ENCODE measurements around the gene MEF2C. TPM values are rescaled to one million over a fixed set of nuclear protein-coding genes. Genes with fewer than 3 reads are reported as not detected.

MEF2C gene
- total and polyA plus RNA-seq, 3 experiments from 2014 or later: 0.31 to 0.85 TPM; not detected in 1

- Mint-ChIP-seq H3K4me3 (peak overlapping the region; percentile 40 to 81 (median 75)), H3K27me3 (peaks cover 86 to 95% of the 10 kb centered on the region in 2 donors), H3K36me3 (peaks cover 0 to under 1% (median 0%) of the 10 kb centered on the region in 3 donors), H3K27ac (peak overlapping the region in 6 of 8 donors; percentile 10 to 83 (median 59)), H3K4me1 (peaks cover 13 to 24% (median 18%) of the 10 kb centered on the region in 3 donors), H3K9me3 (peaks cover 4 to 7% (median 6%) of the 10 kb centered on the region in 5 donors)
- Histone ChIP-seq H3K27me3 (ENCODE audit: insufficient read depth, low read length, poor library complexity, severe bottlenecking) (peaks cover 87% of the 10 kb centered on the region), H3K27ac (ENCODE audit: low read depth, low read length) (no peak overlapping the region), H3K4me3 (ENCODE audit: low read length) (no peak overlapping the region), H3K4me1 (ENCODE audit: insufficient read depth, low read length) (peaks cover 16% of the 10 kb centered on the region), H3K36me3 (ENCODE audit: insufficient read depth, low read length) (no peaks in the 10 kb centered on the region), H3K9me3 (ENCODE audit: low read length) (no peaks in the 10 kb centered on the region)
- CTCF ChIA-PET: interaction anchor here (0.6 to 3.5 kb wide), 14 partner anchors 10 to 939 kb away, joined by 3 to 72 read pairs (median 5); no protein-coding TSS in a partner anchor
- DNase-seq: no peak
- POLR2A ChIA-PET: no interaction called here
Measured at GRCh38 chr5:88691230-88691582, 191.8 kb downstream of the MEF2C start.

DNA sequence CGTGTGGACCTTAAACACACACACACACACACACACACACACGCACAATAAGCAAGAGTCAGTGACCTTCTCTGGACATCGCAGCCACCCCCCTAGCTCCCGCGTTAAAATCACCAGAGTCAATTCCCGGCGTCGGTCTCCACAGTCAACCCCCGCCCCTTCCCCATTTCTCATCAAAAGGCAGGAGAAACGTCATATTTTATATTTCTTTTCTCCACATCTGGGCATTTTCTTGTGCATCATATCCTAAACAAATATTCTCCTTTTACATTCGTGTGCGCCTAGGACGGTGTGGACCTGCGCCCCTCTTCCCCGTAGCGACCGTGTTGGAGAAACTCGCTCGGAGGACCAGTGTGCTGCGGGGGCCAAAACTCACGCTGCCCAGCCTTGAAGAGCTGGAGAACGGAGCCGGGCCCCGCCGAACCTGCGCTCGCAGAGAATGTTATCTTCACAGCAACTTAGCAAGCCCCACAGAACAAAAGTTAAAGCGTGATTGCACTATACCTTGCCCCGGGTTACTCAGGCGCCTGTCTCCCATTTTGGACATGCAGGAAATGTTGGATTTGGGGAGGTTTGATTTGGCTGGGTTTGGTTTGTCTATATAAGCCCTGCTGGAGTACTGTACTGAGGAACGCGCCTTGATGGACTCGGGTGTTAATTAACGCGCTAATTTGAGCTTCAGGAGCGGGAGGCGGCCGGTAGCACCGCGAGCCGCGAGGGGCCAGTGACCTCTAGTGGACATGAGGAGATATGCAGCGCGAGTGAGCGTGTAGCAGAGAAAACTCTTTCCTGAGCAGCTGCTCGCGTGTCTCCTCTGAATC, 192.4 kb downstream of the MEF2C start:
- Histone ChIP-seq H3K36me3 (ENCODE audit: insufficient read depth, low read length) (no peaks in the 10 kb centered on the region), H3K27me3 (ENCODE audit: insufficient read depth, low read length, poor library complexity, severe bottlenecking) (peaks cover 90% of the 10 kb centered on the region), H3K4me3 (ENCODE audit: low read length) (no peak overlapping the region), H3K9me3 (ENCODE audit: low read length) (no peaks in the 10 kb centered on the region), H3K27ac (ENCODE audit: low read depth, low read length) (no peak overlapping the region), H3K4me1 (ENCODE audit: insufficient read depth, low read length) (peaks cover 16% of the 10 kb centered on the region)
- H3K4me3 Mint-ChIP-seq: peak overlapping the region; percentile 40 to 81 (median 75)
- peaks cover 85 to 95% of the 10 kb centered on the region in 2 donors for H3K27me3 Mint-ChIP-seq
- POLR2A ChIA-PET: no interaction called here
- peak; percentile 43 to 75 (median 56) for DNase-seq
- peak overlapping the region in 6 of 8 donors; percentile 10 to 83 (median 59) for H3K27ac Mint-ChIP-seq
- H3K36me3 Mint-ChIP-seq: peaks cover 0 to 4% (median 2%) of the 10 kb centered on the region in 3 donors
- CTCF ChIA-PET: interaction anchor here (0.6 to 3.5 kb wide), 16 partner anchors 9 to 938 kb away, joined by 3 to 72 read pairs (median 4); no protein-coding TSS in a partner anchor
- H3K9me3 Mint-ChIP-seq: peaks cover 5 to 11% (median 8%) of the 10 kb centered on the region in 5 donors
- peaks cover 13 to 24% (median 21%) of the 10 kb centered on the region in 3 donors for H3K4me1 Mint-ChIP-seq

DNA sequence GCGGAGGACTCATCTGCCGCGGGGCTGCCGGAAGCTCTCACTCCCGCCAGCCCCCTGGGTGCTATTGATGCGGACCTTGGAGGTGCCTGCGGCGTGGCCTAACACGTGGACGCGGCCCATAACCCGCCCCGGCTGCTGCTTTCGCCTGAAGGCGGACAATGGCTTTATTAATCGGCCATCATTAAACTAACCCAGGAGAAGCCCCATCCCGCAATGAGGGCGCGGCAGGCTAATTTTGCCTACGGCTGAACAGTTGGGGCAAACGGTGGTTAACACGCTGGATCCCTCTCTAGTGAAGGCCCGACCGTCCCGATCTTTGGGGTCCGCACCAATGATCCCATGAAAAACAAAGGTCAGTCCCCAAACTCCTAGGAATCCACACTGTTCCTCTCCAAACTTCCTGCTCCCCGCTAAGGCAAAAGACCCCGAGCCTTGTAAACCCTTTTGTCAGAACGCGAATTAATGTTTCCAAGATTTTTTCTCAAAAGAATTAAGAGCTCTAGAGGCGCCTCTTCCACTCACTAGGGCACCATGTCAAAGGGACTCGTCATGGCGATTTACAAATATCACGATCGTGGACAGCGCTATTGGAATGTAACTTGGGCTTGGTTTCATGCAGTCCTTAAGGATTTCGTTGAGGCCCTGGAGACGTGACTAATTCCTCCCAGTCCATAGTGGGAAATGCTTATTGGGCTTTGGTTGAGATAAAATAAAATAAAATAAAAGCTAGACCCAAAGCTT, 193.1 kb downstream of the MEF2C start:
- Histone ChIP-seq H3K36me3 (ENCODE audit: insufficient read depth, low read length) (no peaks in the 10 kb centered on the region), H3K4me1 (ENCODE audit: insufficient read depth, low read length) (peaks cover 16% of the 10 kb centered on the region), H3K27me3 (ENCODE audit: insufficient read depth, low read length, poor library complexity, severe bottlenecking) (peaks cover 94% of the 10 kb centered on the region), H3K27ac (ENCODE audit: low read depth, low read length) (no peak overlapping the region), H3K4me3 (ENCODE audit: low read length) (no peak overlapping the region), H3K9me3 (ENCODE audit: low read length) (no peaks in the 10 kb centered on the region)
- ChIA-PET CTCF (interaction anchor here (0.8 to 3.5 kb wide), 7 partner anchors 9 to 919 kb away, joined by 3 to 72 read pairs (median 7); no protein-coding TSS in a partner anchor), POLR2A (no interaction called here)
- Mint-ChIP-seq H3K27ac (peak overlapping the region in 1 of 8 donors; percentile 46), H3K4me1 (peaks cover 13 to 24% (median 21%) of the 10 kb centered on the region in 3 donors), H3K27me3 (peaks cover 88 to 91% of the 10 kb centered on the region in 2 donors), H3K9me3 (peaks cover 4 to 14% (median 8%) of the 10 kb centered on the region in 5 donors), H3K4me3 (peak overlapping the region in 2 of 7 donors; percentile 38 to 74), H3K36me3 (peaks cover 0 to 4% (median 2%) of the 10 kb centered on the region in 3 donors)
- no peak for DNase-seq

DNA sequence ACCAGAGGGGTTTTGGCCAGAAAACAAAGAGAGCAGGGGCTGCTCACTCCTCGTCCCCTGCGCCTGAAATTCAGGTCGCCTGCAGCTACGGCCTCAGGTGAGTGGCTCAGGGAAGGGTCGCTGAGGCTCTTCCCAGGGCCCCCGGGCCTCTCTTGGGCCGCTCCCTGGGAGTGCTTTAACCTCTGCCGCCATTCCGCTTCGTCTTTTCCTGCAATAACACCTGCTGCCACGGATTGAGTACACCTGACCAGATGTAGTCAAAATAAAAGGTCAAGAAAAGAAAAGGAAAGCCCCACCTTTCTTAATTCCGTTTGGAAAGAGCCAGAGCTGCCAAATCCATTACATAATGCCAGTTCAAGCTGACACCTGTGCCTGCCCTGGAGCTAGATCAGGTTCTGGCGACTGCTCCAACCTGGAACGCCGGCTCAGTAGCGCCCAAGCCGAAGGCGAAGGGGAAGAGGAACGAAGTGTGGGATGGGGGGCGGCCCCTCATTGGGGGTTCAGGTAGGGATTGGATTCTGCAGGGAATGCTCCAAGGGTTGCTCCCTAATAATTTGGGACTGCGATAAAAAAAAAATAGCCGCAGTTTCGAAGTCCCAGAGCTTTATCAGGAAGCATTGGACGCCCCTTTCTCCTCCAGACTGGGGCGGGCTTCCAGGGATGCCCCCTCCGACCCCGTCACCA, 193.9 kb downstream of the MEF2C start:
- H3K9me3 ChIP-seq (ENCODE audit: low read length): no peaks in the 10 kb centered on the region
- peak overlapping the region in 2 of 8 donors; percentile 45 to 50 for H3K27ac Mint-ChIP-seq
- H3K4me3 ChIP-seq (ENCODE audit: low read length): no peak overlapping the region
- H3K27me3 ChIP-seq (ENCODE audit: insufficient read depth, low read length, poor library complexity, severe bottlenecking): peaks cover 100% of the 10 kb centered on the region
- H3K36me3 Mint-ChIP-seq: peaks cover 0 to 4% (median 2%) of the 10 kb centered on the region in 3 donors
- no peak for DNase-seq
- H3K27me3 Mint-ChIP-seq: peaks cover 83 to 89% of the 10 kb centered on the region in 2 donors
- H3K27ac ChIP-seq (ENCODE audit: low read depth, low read length): no peak overlapping the region
- H3K4me3 Mint-ChIP-seq: no peak overlapping the region
- CTCF ChIA-PET: interaction anchor here (2.3 to 2.9 kb wide), 3 partner anchors 13 to 909 kb away, joined by 7 to 72 read pairs (median 8); no protein-coding TSS in a partner anchor
- H3K4me1 Mint-ChIP-seq: peaks cover 13 to 24% (median 21%) of the 10 kb centered on the region in 3 donors
- peaks cover 4 to 14% (median 8%) of the 10 kb centered on the region in 5 donors for H3K9me3 Mint-ChIP-seq
- no peaks in the 10 kb centered on the region for H3K36me3 ChIP-seq (ENCODE audit: insufficient read depth, low read length)
- peaks cover 16% of the 10 kb centered on the region for H3K4me1 ChIP-seq (ENCODE audit: insufficient read depth, low read length)
- POLR2A ChIA-PET: no interaction called here

- Mint-ChIP-seq H3K4me1 (peaks cover 20 to 29% (median 27%) of the 10 kb centered on the region in 3 donors), H3K27ac (peak overlapping the region in 1 of 8 donors; percentile 45), H3K9me3 (peaks cover 4 to 14% (median 8%) of the 10 kb centered on the region in 5 donors), H3K36me3 (peaks cover 0 to 4% (median 2%) of the 10 kb centered on the region in 3 donors), H3K27me3 (peaks cover 84 to 91% of the 10 kb centered on the region in 2 donors), H3K4me3 (no peak overlapping the region)
- H3K27me3 ChIP-seq (ENCODE audit: insufficient read depth, low read length, poor library complexity, severe bottlenecking): peaks cover 100% of the 10 kb centered on the region
- ChIA-PET POLR2A (no interaction called here), CTCF (no interaction called here)
- H3K27ac ChIP-seq (ENCODE audit: low read depth, low read length): no peak overlapping the region
- no peaks in the 10 kb centered on the region for H3K36me3 ChIP-seq (ENCODE audit: insufficient read depth, low read length)
- no peak overlapping the region for H3K4me3 ChIP-seq (ENCODE audit: low read length)
- no peak for DNase-seq
- no peaks in the 10 kb centered on the region for H3K9me3 ChIP-seq (ENCODE audit: low read length)
- peaks cover 16% of the 10 kb centered on the region for H3K4me1 ChIP-seq (ENCODE audit: insufficient read depth, low read length)
Measured at GRCh38 chr5:88688156-88688983, 194.6 kb downstream of the MEF2C start.

DNA sequence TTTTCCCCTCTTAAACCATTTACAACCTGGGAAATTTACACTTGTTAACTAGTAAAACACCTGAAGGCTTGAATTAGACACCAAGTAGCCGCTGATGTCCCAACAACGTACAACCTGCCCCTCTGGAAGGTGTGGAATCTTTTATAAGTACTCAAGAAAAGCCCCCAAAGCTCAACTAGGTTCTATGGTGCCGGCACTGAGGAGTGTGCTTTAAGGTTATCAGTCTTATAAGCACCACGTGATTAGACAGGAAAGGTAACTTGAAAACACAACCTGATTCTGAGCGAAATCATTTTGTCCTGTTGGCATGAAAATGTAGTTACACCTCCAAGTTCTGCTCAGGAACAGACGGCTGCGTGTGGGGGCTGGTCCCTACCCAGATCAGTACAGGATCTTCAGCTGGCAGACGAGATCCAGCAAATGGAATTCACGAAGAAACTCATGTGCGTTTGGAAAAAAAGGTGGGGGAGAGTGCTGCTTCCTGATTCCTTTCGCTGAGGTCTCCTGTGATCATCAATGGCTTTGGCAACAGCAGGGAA, 195.5 kb downstream of the MEF2C start:
- Mint-ChIP-seq H3K27ac (peak overlapping the region in 1 of 8 donors; percentile 45), H3K4me1 (peaks cover 21 to 27% (median 26%) of the 10 kb centered on the region in 3 donors), H3K27me3 (peaks cover 83 to 91% of the 10 kb centered on the region in 2 donors), H3K4me3 (peak overlapping the region in 1 of 7 donors; percentile 9), H3K36me3 (peaks cover 0 to 4% (median 2%) of the 10 kb centered on the region in 3 donors), H3K9me3 (peaks cover 4 to 14% (median 8%) of the 10 kb centered on the region in 5 donors)
- Histone ChIP-seq H3K4me3 (ENCODE audit: low read length) (no peak overlapping the region), H3K36me3 (ENCODE audit: insufficient read depth, low read length) (no peaks in the 10 kb centered on the region), H3K4me1 (ENCODE audit: insufficient read depth, low read length) (peaks cover 16% of the 10 kb centered on the region), H3K27ac (ENCODE audit: low read depth, low read length) (no peak overlapping the region), H3K27me3 (ENCODE audit: insufficient read depth, low read length, poor library complexity, severe bottlenecking) (peaks cover 100% of the 10 kb centered on the region), H3K9me3 (ENCODE audit: low read length) (no peaks in the 10 kb centered on the region)
- POLR2A ChIA-PET: no interaction called here
- CTCF ChIA-PET: no interaction called here
- no peak for DNase-seq

DNA sequence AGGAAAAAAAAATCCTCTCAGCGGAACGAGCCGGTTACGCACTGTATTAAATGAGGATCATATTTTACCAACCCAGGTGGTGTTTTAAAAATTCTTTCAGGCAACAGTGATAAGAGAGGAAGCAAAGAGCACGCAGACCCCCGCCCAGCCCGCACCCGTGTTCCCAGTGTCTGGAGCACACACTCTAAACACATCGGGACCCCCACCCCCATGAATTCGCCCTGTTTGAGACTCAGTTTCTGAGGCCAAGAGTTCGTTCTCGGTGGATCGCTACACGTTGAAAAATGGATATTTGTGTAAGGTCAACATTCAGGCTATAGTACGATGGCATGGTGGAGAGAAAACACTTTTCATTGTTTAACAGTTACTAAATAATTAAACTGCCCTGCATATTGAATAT, 196.3 kb downstream of the MEF2C start:
- Mint-ChIP-seq H3K4me3 (no peak overlapping the region), H3K27ac (peak overlapping the region in 2 of 8 donors; percentile 38 to 45), H3K27me3 (peaks cover 79 to 90% of the 10 kb centered on the region in 2 donors), H3K4me1 (peaks cover 18 to 27% (median 22%) of the 10 kb centered on the region in 3 donors), H3K36me3 (peaks cover 0 to 4% (median 2%) of the 10 kb centered on the region in 3 donors), H3K9me3 (peaks cover 4 to 14% (median 8%) of the 10 kb centered on the region in 5 donors)
- POLR2A ChIA-PET: no interaction called here
- peaks cover 13% of the 10 kb centered on the region for H3K4me1 ChIP-seq (ENCODE audit: insufficient read depth, low read length)
- CTCF ChIA-PET: no interaction called here
- no peak overlapping the region for H3K27ac ChIP-seq (ENCODE audit: low read depth, low read length)
- H3K9me3 ChIP-seq (ENCODE audit: low read length): no peaks in the 10 kb centered on the region
- peaks cover 99% of the 10 kb centered on the region for H3K27me3 ChIP-seq (ENCODE audit: insufficient read depth, low read length, poor library complexity, severe bottlenecking)
- no peak for DNase-seq
- H3K4me3 ChIP-seq (ENCODE audit: low read length): no peak overlapping the region
- no peaks in the 10 kb centered on the region for H3K36me3 ChIP-seq (ENCODE audit: insufficient read depth, low read length)
